HCT116 (cell line): ENCODE results near the gene SLC6A18. TPM values are rescaled to one million over a fixed set of nuclear protein-coding genes. Genes with fewer than 3 reads are reported as not detected.

Source experiments
- ATAC-seq: fragments of 200-7000 bp; cut with Tn5 transposase; 2 replicates; pipeline ENCODE4 v1.9.1; 2020; ENCODE audit warnings: mild to moderate bottlenecking, moderate library complexity
- BruUV-seq: library from RNA; stranded (reverse); fragments of 400-500 nt; replicated peaks from 2 replicates; lab custom pipeline; 2021; lab: Mats Ljungman, UMichigan
- CTCF ChIA-PET: fragments of 300-600 bp; sonication (Branson Sonifier 250); formaldehyde crosslinking; loops from one replicate; lab custom pipeline; 2021; ENCODE audit warnings: antibody characterized with exemption; lab: Charles Lee
- POLR2A ChIA-PET: fragments of 300-600, 350-600 bp; sonication (Branson Sonifier 250); formaldehyde crosslinking; loops from one replicate; lab custom pipeline; 2021; ENCODE audit warnings: antibody characterized with exemption; lab: Charles Lee
- RAD21 ChIA-PET, 2 experiments: fragments of 300-600 bp; sonication (Branson Sonifier 250); formaldehyde crosslinking; loops; one replicate each; lab custom pipeline; 2023; ENCODE audit warnings: low total read pairs in 2 of 2; ENCODE audit not compliant: uncharacterized antibody in 2 of 2, unreplicated experiment in 2 of 2, low non-redundant PET in 1 of 2; lab: Charles Lee
- DNase-seq: peaks from one replicate; pipeline ENCODE4 v3.0.0-alpha.2; 2010; ENCODE audit warnings: low read depth, low spot score
- H2AFZ ChIP-seq: fragments of 200-600 bp; shearing (Covaris generic), sonication (generic); 2 replicates; pipeline ENCODE4 v1.6.1; 2017; ENCODE audit warnings: low read depth, mixed run types, mixed read lengths, antibody characterized with exemption, low read length; ENCODE audit not compliant: poor library complexity, severe bottlenecking
- H3K27ac ChIP-seq: 2 replicates; pipeline ENCODE4 v1.5.1; 2012; ENCODE audit warnings: low read depth, low read length
- H3K27me3 ChIP-seq: fragments of 200-600 bp; sonication (generic); 2 replicates; pipeline ENCODE4 v1.6.1; 2016; ENCODE audit warnings: mixed run types, low read length, mixed read lengths; ENCODE audit not compliant: insufficient read depth
- H3K36me3 ChIP-seq, 2 experiments: fragments of 200-500 bp in 1 of 2; fragments of 200-600 bp in 1 of 2; sonication (Bioruptor generic) in 1 of 2; sonication (generic) in 1 of 2; 2 replicates each; pipeline versions ENCODE4 v1.5.1 to v1.6.1; 2014 to 2016; ENCODE audit warnings: low read length in 2 of 2, inconsistent platforms in 1 of 2, mixed read lengths in 1 of 2, mixed run types in 1 of 2; ENCODE audit not compliant: insufficient read depth in 2 of 2, control insufficient read depth in 1 of 2
- H3K4me1 ChIP-seq, 2 experiments: fragments of 200-600 bp in 1 of 2; sonication (generic) in 1 of 2; 2 replicates each; pipeline versions ENCODE4 v1.5.1 to v1.6.1; 2012 to 2017; ENCODE audit warnings: low read length in 2 of 2, inconsistent platforms in 1 of 2, mild to moderate bottlenecking in 1 of 2, mixed read lengths in 1 of 2, mixed run types in 1 of 2, moderate library complexity in 1 of 2; ENCODE audit not compliant: insufficient read depth in 2 of 2, control insufficient read depth in 1 of 2
- H3K4me2 ChIP-seq: fragments of 200-600 bp; sonication (generic); 2 replicates; pipeline ENCODE4 v1.6.1; 2017; ENCODE audit warnings: mixed run types, low read length, mixed read lengths
- H3K4me3 ChIP-seq, 2 experiments: fragments of 200-600 bp in 1 of 2; sonication (generic) in 1 of 2; replicated peaks in 1 of 2; 2 replicates each; pipeline ENCODE4 v1.5.1; 2011 to 2016; ENCODE audit warnings: low read length in 2 of 2, control low read depth in 1 of 2, low read depth in 1 of 2, mild to moderate bottlenecking in 1 of 2, mixed read lengths in 1 of 2, mixed run types in 1 of 2
- H3K79me2 ChIP-seq: fragments of 200-600 bp; sonication (generic); 2 replicates; pipeline ENCODE4 v1.6.1; 2017; ENCODE audit warnings: mild to moderate bottlenecking, mixed run types, low read length, moderate library complexity, mixed read lengths; ENCODE audit not compliant: insufficient read depth
- H3K9ac ChIP-seq: fragments of 200-600 bp; sonication (generic); 2 replicates; pipeline ENCODE4 v1.6.1; 2016; ENCODE audit warnings: low read length, mixed read lengths
- H3K9me2 ChIP-seq: fragments of 200-600 bp; sonication (generic), shearing (Covaris generic); 2 replicates; pipeline ENCODE4 v1.6.1; 2017; ENCODE audit warnings: mixed run types, mild to moderate bottlenecking, moderate library complexity; ENCODE audit not compliant: insufficient read depth
- H3K9me3 ChIP-seq, 2 experiments: fragments of 200-500 bp in 1 of 2; fragments of 200-600 bp in 1 of 2; sonication (Bioruptor generic) in 1 of 2; sonication (generic) in 1 of 2; 2 replicates each; pipeline ENCODE4 v1.6.1; 2014 to 2017; ENCODE audit warnings: low read length in 2 of 2, mixed read lengths in 2 of 2, inconsistent platforms in 1 of 2, low read depth in 1 of 2, mild to moderate bottlenecking in 1 of 2, mixed run types in 1 of 2, moderate library complexity in 1 of 2; ENCODE audit not compliant: control insufficient read depth in 1 of 2, insufficient read depth in 1 of 2
- H4K20me1 ChIP-seq: fragments of 200-600 bp; sonication (generic), shearing (Covaris generic); 2 replicates; pipeline ENCODE4 v1.6.1; 2017; ENCODE audit warnings: mixed run types, mild to moderate bottlenecking, moderate library complexity; ENCODE audit not compliant: insufficient read depth
- CBX3 ChIP-seq: IDR thresholded peaks from 2 replicates; pipeline ENCODE4 v1.6.1; 2012; ENCODE audit warnings: low read depth
- CEBPB ChIP-seq: IDR thresholded peaks from 2 replicates; pipeline ENCODE4 v1.6.1; 2012; ENCODE audit warnings: low read depth
- EGR1 ChIP-seq: IDR thresholded peaks from 2 replicates; pipeline ENCODE4 v1.6.1; 2012; ENCODE audit warnings: low read depth
- EZH2 ChIP-seq: fragments of 200-600 bp; sonication (generic); IDR thresholded peaks from 2 replicates; pipeline ENCODE4 v1.6.1; 2017; ENCODE audit warnings: antibody characterized with exemption, mixed run types
- EZH2phosphoT487 ChIP-seq: fragments of 200-600 bp; IDR thresholded peaks from 2 replicates; pipeline ENCODE4 v1.6.1; 2018; ENCODE audit warnings: antibody characterized with exemption, borderline replicate concordance
- FOSL1 ChIP-seq: IDR thresholded peaks from 2 replicates; pipeline ENCODE4 v1.6.1; 2012; ENCODE audit warnings: low read depth
- JUND ChIP-seq: IDR thresholded peaks from 2 replicates; pipeline ENCODE4 v1.6.1; 2012
- POLR2A ChIP-seq: IDR thresholded peaks from 2 replicates; pipeline ENCODE4 v1.7.0; 2011; ENCODE audit warnings: borderline replicate concordance; ENCODE audit not compliant: insufficient read depth, insufficient read length; ENCODE audit errors: extremely low read depth
- POLR2AphosphoS5 ChIP-seq: IDR thresholded peaks from 2 replicates; pipeline ENCODE4 v1.6.1; 2011; ENCODE audit warnings: mild to moderate bottlenecking, low read depth, low read length, moderate library complexity
- RAD21 ChIP-seq: IDR thresholded peaks from 2 replicates; pipeline ENCODE4 v1.6.1; 2012; ENCODE audit warnings: low read depth, mild to moderate bottlenecking
- SP1 ChIP-seq: IDR thresholded peaks from 2 replicates; pipeline ENCODE4 v1.6.1; 2012; ENCODE audit warnings: low read depth
- TCF7L2 ChIP-seq: IDR thresholded peaks from 2 replicates; pipeline ENCODE4 v1.7.0; 2011; ENCODE audit warnings: borderline replicate concordance, inconsistent platforms; ENCODE audit not compliant: insufficient read depth, insufficient read length; ENCODE audit errors: extremely low read depth
- YY1 ChIP-seq: IDR thresholded peaks from 2 replicates; pipeline ENCODE4 v1.6.1; 2011; ENCODE audit warnings: low read length, low read depth, moderate library complexity, mild to moderate bottlenecking; ENCODE audit not compliant: insufficient replicate concordance; ENCODE audit errors: extremely low read depth
- ZNF274 ChIP-seq: fragments of 200-500 bp; sonication (Bioruptor generic); IDR thresholded peaks from 2 replicates; pipeline ENCODE4 v1.6.1; 2014; ENCODE audit warnings: mild to moderate bottlenecking, low read depth, low read length, inconsistent platforms
- intact Hi-C: fragments of 100-400 bp; cut with micrococcal nuclease; formaldehyde crosslinking; loops from 2 replicates; pipeline ENCODE4 v1.10.0; 2022
- total RNA-seq: library from RNA; stranded (reverse); gene quantifications from one replicate; pipeline ENCODE4 v1.2.1, GENCODE V29; 2021; ENCODE audit not compliant: unreplicated experiment
- TF ChIP-seq, protein P1 (sequence below): IDR thresholded peaks from 2 replicates; pipeline ENCODE4 v1.6.1; 2012; ENCODE audit warnings: low read depth
- TF ChIP-seq, protein P2 (sequence below): IDR thresholded peaks from 2 replicates; pipeline ENCODE4 v1.6.1; 2012
- TF ChIP-seq, protein P3 (sequence below), 3 experiments: fragments of 200-600 bp in 1 of 3; sonication (generic) in 1 of 3; IDR thresholded peaks in 2 of 3; conservative IDR thresholded peaks in 1 of 3; 2 replicates each; pipeline ENCODE4 v1.5.1; 2012 to 2017; ENCODE audit warnings: low read depth in 2 of 3, low read length in 2 of 3, antibody characterized with exemption in 1 of 3, borderline replicate concordance in 1 of 3, control low read depth in 1 of 3, mild to moderate bottlenecking in 1 of 3, mixed read lengths in 1 of 3, mixed run types in 1 of 3, moderate library complexity in 1 of 3; ENCODE audit not compliant: insufficient read depth in 1 of 3

SLC6A18 gene
- total RNA-seq, 1 experiment from 2014 or later: not detected

DNA sequence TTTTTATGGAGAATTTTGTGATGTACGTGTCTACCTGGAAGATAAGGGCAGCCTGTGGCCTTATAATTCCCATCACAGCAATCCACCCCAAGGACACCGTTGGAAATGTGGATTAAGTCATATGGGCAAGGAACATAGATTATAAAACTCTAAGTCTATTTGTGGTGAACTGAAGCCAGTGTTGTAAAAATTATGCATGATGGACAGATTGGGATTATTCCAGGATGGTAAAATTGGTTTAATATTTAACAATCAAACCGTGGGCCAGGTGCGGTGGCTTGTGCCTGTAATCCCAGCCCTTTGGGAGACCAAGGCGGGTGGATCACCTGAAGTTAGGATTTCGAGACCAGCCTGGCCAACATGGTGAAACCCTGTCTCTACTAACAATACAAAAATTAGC lies 36.7 kb upstream of the SLC6A18 start:
- DNase-seq (no peak), ATAC-seq (no peak)
- no peak overlapping the region for H2AFZ ChIP-seq
- H3K4me2 ChIP-seq: no peak overlapping the region
- H3K36me3 ChIP-seq: no peaks in the 10 kb centered on the region
- no peak overlapping the region for H3K27ac ChIP-seq
- intact Hi-C loops: no loop called here
- no peaks in the 10 kb centered on the region for H3K4me1 ChIP-seq
- BruUV-seq: no TSS peak
- H3K9me2 ChIP-seq: no peaks in the 10 kb centered on the region
- CTCF ChIA-PET: no interaction called here
- H4K20me1 ChIP-seq: no peaks in the 10 kb centered on the region
- no peaks in the 10 kb centered on the region for H3K9me3 ChIP-seq
- H3K4me3 ChIP-seq: no peak overlapping the region
- no peaks in the 10 kb centered on the region for H3K27me3 ChIP-seq
- no peak overlapping the region for H3K9ac ChIP-seq
- TF ChIP-seq ZNF274: no peak
- no peak for TF ChIP-seq CEBPB
- TF ChIP-seq, protein P1, sequence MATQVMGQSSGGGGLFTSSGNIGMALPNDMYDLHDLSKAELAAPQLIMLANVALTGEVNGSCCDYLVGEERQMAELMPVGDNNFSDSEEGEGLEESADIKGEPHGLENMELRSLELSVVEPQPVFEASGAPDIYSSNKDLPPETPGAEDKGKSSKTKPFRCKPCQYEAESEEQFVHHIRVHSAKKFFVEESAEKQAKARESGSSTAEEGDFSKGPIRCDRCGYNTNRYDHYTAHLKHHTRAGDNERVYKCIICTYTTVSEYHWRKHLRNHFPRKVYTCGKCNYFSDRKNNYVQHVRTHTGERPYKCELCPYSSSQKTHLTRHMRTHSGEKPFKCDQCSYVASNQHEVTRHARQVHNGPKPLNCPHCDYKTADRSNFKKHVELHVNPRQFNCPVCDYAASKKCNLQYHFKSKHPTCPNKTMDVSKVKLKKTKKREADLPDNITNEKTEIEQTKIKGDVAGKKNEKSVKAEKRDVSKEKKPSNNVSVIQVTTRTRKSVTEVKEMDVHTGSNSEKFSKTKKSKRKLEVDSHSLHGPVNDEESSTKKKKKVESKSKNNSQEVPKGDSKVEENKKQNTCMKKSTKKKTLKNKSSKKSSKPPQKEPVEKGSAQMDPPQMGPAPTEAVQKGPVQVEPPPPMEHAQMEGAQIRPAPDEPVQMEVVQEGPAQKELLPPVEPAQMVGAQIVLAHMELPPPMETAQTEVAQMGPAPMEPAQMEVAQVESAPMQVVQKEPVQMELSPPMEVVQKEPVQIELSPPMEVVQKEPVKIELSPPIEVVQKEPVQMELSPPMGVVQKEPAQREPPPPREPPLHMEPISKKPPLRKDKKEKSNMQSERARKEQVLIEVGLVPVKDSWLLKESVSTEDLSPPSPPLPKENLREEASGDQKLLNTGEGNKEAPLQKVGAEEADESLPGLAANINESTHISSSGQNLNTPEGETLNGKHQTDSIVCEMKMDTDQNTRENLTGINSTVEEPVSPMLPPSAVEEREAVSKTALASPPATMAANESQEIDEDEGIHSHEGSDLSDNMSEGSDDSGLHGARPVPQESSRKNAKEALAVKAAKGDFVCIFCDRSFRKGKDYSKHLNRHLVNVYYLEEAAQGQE: no peak
- no peak for TF ChIP-seq YY1
- TF ChIP-seq POLR2A: no peak
- TF ChIP-seq EZH2phosphoT487: no peak
- TF ChIP-seq, protein P2, sequence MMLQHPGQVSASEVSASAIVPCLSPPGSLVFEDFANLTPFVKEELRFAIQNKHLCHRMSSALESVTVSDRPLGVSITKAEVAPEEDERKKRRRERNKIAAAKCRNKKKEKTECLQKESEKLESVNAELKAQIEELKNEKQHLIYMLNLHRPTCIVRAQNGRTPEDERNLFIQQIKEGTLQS: no peak
- TF ChIP-seq EZH2: no peak
- TF ChIP-seq CBX3: no peak
- no peak for TF ChIP-seq SP1
- TF ChIP-seq FOSL1: no peak
- TF ChIP-seq, protein P3, sequence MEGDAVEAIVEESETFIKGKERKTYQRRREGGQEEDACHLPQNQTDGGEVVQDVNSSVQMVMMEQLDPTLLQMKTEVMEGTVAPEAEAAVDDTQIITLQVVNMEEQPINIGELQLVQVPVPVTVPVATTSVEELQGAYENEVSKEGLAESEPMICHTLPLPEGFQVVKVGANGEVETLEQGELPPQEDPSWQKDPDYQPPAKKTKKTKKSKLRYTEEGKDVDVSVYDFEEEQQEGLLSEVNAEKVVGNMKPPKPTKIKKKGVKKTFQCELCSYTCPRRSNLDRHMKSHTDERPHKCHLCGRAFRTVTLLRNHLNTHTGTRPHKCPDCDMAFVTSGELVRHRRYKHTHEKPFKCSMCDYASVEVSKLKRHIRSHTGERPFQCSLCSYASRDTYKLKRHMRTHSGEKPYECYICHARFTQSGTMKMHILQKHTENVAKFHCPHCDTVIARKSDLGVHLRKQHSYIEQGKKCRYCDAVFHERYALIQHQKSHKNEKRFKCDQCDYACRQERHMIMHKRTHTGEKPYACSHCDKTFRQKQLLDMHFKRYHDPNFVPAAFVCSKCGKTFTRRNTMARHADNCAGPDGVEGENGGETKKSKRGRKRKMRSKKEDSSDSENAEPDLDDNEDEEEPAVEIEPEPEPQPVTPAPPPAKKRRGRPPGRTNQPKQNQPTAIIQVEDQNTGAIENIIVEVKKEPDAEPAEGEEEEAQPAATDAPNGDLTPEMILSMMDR (IDR thresholded peaks at IDR 0.05 in 2 of 3, conservative IDR thresholded peaks at IDR 0.05 in 1 of 3; ENCODE audit: borderline replicate concordance in 1 of 3, insufficient read depth in 1 of 3, low read depth in 2 of 3, low read length in 2 of 3): no peak
- no peak for TF ChIP-seq EGR1
- no peak for TF ChIP-seq JUND
- TF ChIP-seq TCF7L2: no peak
- TF ChIP-seq POLR2AphosphoS5: no peak
- TF ChIP-seq RAD21: no peak
- no peaks in the 10 kb centered on the region for H3K79me2 ChIP-seq
- RAD21 ChIA-PET: no interaction called here
- POLR2A ChIA-PET: no interaction called here
